Adrenal gland (tissue), 5 donors: ENCODE results near the gene CDK5RAP2.
A peak's percentile ranks its signal among the peaks of the same experiment; 100 is the strongest.

Experiments used
- CTCF ChIP-seq, 6 experiments: fragments of 450-650 bp in 4 of 6; fragments of 200-600 bp in 2 of 6; sonication (generic) in 1 of 6; IDR thresholded peaks; 1 replicate in 5 of 6; 2 replicates in 1 of 6; pipeline versions ENCODE4 v1.5.1 to v1.8.0; 2016 to 2021; ENCODE audit warnings: antibody characterized with exemption in 6 of 6, mild to moderate bottlenecking in 2 of 6, moderate library complexity in 1 of 6
- POLR2A ChIP-seq, 2 donors: fragments of 450-650 bp; IDR thresholded peaks; one replicate each; pipeline ENCODE4 v1.6.1; 2017; ENCODE audit warnings: antibody characterized with exemption in 2 of 2, mild to moderate bottlenecking in 2 of 2, moderate library complexity in 1 of 2
- donor health status: DM: no; HTN: no; CAD: no.

DNA sequence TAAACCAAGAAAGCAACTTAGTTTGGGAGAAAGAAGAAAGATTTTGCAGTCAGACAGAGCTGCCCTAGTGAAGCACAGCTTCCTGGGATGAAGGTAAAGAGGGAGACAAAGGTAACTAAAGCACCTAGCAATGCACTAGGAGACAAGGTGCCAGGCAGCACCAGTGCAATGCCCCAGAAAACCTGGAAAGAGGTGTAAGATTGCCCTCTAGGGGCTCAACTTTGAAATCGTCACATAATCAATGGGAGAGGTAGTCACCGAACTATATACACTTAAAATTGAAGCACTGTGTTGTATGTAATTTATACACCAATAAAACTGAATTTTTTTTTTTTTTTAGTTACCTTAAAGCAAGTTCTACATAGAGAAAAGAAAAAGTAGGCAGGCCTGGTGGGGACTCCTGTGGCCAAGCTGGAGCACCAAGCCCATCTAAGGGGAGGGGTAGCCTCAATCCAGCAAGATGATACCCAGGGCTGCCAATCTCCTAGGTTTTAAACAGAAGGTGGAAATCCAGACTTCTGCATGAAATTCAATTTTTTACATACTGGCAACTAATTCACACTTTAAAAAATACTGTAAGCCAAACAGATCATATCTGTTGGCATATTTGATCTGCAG is 48.2 kb downstream of the CDK5RAP2 start:
- no peak for TF ChIP-seq POLR2A (IDR thresholded peaks at IDR 0.05)
- TF ChIP-seq CTCF (IDR thresholded peaks at IDR 0.05): peak in 5 of 6 experiments; percentile 33 to 55 (median 46)
